ENCODE data around the gene ISYNA1.
A peak's percentile ranks its signal among the peaks of the same experiment; 100 is the strongest.

Gene ISYNA1

DNA sequence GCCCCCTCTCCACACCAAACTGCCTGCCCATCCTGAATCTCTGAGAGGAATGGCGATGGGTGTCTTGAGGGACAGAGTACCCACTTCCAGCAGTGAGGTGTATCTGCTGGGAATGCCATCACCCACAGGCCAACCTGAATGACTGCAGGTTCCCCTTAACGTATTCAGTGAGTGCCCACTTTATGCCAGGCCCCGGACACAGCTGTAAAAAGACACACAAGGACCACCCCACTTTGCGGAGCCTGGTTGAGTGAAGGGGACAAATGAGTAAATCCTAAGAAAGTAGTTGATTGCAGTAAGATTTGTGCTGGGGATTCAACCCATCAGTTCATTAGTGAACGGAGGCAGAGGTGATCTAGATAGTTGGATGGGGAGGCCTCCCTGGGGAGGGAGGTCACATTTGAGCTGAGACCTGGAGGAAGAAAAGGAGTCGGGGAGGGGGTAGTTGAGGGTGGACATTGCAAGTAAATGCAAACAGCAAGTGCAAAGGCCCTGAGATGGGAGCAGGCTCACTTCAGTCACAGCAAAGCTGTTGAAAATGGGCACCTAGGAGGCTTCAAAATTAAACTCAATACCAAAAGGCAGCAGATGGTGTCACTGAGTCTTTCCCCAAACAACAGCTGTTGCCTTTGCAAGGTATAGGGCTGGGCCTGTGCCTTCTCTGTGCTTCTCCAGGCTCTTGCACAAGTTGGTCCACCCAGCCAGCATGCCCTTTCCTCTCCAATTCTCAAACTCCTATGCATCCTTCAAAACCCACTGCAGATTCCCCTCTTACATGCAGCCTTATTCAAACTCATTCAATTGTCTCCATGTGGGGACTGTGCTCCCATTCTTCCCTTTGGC, 47.6 kb downstream of the ISYNA1 start:
- peak; percentile 86 for DNase-seq

DNA sequence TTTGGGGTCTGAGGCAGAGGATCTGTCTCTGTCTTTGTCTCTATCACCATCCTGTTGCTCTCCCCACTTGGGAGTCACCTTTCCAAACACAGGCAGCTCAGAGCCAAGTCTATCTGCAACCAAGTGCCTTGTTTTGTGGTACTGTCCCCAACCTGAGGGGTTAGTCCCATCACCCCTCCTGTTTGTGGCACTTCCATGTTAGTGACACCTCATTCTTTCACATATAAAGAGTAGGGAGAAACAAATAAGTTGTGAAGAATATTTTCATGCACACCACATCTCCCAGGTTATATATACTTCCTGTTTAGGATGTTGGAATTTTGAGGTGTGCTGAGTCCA, 48.2 kb downstream of the ISYNA1 start:
- DNase-seq = no peak

DNA sequence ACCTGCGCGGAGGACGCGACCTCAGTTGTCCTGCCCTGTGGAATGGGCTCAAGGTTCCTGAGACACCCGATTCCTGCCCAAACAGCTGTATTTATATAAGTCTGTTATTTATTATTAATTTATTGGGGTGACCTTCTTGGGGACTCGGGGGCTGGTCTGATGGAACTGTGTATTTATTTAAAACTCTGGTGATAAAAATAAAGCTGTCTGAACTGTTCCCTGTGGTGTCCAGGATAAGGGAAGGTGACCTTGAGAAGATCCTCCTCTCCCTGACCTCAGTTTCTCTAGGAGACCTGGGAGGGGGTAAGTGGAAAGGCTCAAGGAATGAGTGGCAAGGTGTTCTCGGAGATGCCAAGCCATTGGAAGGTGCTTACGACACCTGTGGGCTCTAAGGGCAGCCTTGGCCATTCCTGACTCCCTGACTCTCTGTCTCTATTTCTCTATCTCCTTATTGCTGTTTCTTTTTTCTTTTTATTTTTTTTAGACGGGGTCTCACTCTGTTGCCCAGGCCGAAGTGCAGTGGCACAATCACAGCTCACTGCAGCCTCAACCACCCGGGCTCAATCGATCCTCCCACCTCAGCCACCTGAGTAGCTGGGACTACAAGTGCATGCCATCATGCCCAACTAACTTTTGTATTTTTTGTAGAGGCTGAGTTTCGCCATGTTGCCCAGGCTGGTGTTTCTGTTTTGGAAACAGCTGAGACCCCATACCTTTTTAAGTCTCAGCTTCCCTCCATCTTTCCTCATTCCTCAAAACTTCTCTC, 48.8 kb downstream of the ISYNA1 start:
- DNase-seq = no peak

DNA sequence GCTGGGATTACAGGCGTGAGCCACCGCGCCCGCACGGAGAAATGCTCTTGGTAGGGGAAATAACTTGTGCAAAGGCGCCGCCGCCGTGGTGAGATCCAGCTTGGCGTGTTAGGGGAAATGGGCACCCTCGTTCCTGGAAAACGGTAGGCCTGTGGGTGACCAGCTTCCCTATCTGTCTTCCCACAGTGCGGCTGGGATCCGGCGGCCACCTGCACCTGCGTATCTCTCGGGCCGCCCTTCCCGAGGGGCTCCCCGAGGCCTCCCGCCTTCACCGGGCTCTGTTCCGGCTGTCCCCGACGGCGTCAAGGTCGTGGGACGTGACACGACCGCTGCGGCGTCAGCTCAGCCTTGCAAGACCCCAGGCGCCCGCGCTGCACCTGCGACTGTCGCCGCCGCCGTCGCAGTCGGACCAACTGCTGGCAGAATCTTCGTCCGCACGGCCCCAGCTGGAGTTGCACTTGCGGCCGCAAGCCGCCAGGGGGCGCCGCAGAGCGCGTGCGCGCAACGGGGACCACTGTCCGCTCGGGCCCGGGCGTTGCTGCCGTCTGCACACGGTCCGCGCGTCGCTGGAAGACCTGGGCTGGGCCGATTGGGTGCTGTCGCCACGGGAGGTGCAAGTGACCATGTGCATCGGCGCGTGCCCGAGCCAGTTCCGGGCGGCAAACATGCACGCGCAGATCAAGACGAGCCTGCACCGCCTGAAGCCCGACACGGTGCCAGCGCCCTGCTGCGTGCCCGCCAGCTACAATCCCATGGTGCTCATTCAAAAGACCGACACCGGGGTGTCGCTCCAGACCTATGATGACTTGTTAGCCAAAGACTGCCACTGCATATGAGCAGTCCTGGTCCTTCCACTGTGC, 49.6 kb downstream of the ISYNA1 start:
- DNase-seq = peak; percentile 76

DNA sequence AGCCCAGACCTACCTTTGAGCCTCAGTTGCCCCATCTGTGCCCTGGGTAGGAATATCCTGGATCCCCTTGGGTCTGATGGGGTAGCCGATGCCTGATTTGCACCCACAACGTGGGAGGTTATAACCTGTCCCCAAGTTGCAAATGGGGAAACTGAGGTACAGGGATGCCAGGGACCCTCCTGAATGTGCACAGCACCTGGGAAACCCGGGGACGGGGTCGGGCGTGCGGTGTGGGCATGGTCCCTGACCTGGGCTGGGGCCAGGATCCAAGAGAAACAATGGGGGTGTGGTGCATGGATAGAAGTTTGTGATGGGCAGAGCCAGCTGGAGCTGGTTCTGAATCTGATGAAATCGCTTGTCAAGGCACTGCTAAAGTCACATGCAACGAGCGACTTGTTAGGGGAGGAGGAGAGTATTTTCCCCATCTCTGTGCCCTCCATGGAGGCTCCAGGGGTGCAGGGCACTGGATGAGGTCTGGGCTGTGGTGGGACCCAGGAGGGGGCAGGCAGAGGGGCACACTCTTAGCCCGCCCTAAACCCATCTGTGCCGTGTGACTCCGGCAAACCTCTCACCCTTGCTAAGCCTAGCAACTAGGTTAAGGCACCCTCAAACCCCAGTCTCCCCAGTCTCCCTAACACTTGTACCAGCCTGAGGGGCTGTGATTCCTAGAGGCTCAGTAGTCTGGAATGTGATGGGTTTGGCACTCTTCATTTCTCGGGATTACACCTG, 51.2 kb downstream of the ISYNA1 start:
- no peak for DNase-seq

DNA sequence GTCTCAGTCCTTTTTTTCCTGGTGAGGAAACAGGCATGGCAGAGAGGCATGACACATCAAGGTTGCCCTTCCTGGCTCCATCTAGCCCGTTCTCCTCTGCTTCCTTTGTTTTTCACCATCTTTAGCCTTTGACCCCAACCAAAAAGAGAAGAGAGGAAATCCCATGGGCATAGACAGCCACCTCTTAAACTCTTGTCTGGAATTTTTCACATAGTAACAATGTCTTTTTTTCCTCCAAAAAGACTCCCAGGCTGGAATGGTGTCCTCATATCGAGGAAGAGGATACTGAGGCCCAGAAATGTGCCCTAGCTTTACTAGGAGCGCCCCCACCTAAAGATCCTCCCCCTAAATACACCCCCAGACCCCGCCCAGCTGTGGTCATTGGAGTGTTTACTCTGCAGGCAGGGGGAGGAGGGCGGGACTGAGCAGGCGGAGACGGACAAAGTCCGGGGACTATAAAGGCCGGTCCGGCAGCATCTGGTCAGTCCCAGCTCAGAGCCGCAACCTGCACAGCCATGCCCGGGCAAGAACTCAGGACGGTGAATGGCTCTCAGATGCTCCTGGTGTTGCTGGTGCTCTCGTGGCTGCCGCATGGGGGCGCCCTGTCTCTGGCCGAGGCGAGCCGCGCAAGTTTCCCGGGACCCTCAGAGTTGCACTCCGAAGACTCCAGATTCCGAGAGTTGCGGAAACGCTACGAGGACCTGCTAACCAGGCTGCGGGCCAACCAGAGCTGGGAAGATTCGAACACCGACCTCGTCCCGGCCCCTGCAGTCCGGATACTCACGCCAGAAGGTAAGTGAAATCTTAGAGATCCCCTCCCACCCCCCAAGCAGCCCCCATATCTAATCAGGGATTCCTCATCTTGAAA, 52.0 kb downstream of the ISYNA1 start, which contains the start of gene GDF15:
Gene GDF15 (plus strand): TSS at position 484 of the 868 bp plus-strand sequence. CDS start 32 bp downstream, at position 516.
- no peak for DNase-seq

DNA sequence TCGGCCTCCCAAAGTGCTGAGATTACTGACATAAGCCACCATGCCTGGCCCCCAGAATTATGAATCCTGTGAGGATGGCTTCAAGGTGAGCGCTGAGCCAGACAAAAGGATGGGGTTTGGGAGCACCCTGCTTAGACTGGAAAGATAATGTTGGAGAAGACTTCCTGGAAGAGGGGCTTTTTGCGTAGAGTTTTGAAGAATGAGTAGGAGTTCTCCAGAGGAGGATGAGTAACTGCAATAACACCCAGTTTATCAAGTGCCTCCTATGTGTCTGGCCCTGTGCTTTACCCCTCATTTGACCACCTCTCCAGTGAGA, 52.6 kb downstream of the ISYNA1 start:
- DNase-seq = no peak

DNA sequence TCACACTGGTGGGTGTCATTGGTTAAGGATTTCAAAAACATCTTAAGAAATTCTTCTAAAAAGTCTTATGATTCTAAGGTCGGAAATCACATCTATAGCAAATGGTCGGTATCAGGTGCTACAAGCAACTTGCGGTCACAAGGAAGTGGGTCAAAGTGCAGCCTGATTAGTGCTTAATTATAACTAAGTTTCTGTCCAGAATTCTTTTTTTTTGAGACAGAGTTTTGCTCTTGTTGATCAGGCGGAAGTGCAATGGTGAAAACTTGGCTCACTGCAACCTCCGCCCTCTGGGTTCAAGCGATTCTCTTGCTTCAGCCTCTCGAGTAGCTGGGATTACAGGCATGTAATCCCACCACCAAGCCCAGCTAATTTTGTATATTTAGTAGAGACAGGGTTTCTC, 53.2 kb downstream of the ISYNA1 start:
- DNase-seq = no peak
